WTC11 (cell line): Measurements from ENCODE around the gene CXXC4. TPM values are rescaled to one million over a fixed set of nuclear protein-coding genes. Genes with fewer than 3 reads are reported as not detected.
A peak's percentile ranks its signal among the peaks of the same experiment; 100 is the strongest.

Source experiments
- ATAC-seq: fragments of 200-7000 bp; cut with Tn5 transposase; 2 replicates; pipeline ENCODE4 v1.10.0; 2021; ENCODE audit warnings: mild to moderate bottlenecking, moderate library complexity
- CTCF ChIA-PET: fragments of 300-600 bp; sonication (Branson Sonifier 250); formaldehyde crosslinking; loops from one replicate; lab custom pipeline; 2021; ENCODE audit warnings: antibody characterized with exemption; lab: Charles Lee
- POLR2A ChIA-PET: fragments of 350-600 bp; sonication (Branson Sonifier 250); formaldehyde crosslinking; loops from one replicate; lab custom pipeline; 2021; ENCODE audit warnings: antibody characterized with exemption; lab: Charles Lee
- DNase-seq: peaks from one replicate; pipeline ENCODE4 v3.0.0; 2021; ENCODE audit warnings: low spot score
- H3K27ac Mint-ChIP-seq: 2 replicates; pipeline ENCODE4 v1.8.0; 2021; ENCODE audit warnings: mixed read lengths
- H3K27me3 Mint-ChIP-seq: 2 replicates; pipeline ENCODE4 v1.8.0; 2021; ENCODE audit warnings: low read depth, mild to moderate bottlenecking, moderate library complexity, mixed read lengths
- H3K36me3 Mint-ChIP-seq: 2 replicates; pipeline ENCODE4 v1.8.0; 2021; ENCODE audit warnings: mixed read lengths
- H3K4me1 Mint-ChIP-seq: 2 replicates; pipeline ENCODE4 v1.8.0; 2022; ENCODE audit warnings: mixed read lengths
- H3K4me3 Mint-ChIP-seq: 2 replicates; pipeline ENCODE4 v1.8.0; 2021; ENCODE audit warnings: mild to moderate bottlenecking, moderate library complexity, mixed read lengths
- H3K9me3 Mint-ChIP-seq: 2 replicates; pipeline ENCODE4 v1.8.0; 2021; ENCODE audit warnings: mixed read lengths
- ATF6 ChIP-seq: sonication (generic); formaldehyde crosslinking; IDR thresholded peaks from 2 replicates; pipeline ENCODE4 v1.8.1; 2023; ENCODE audit warnings: mild to moderate bottlenecking, missing genetic modification reagents
- E2F1 ChIP-seq: sonication (generic); formaldehyde crosslinking; IDR thresholded peaks from 2 replicates; pipeline ENCODE4 v1.8.0; 2022; ENCODE audit warnings: mild to moderate bottlenecking, missing genetic modification reagents
- E2F5 ChIP-seq: sonication (generic); formaldehyde crosslinking; IDR thresholded peaks from 2 replicates; pipeline ENCODE4 v1.8.1; 2022; ENCODE audit warnings: mild to moderate bottlenecking, moderate library complexity, missing genetic modification reagents
- ELF4 ChIP-seq: sonication (generic); formaldehyde crosslinking; IDR thresholded peaks from 2 replicates; pipeline ENCODE4 v1.8.1; 2022; ENCODE audit warnings: low read depth, mild to moderate bottlenecking, moderate library complexity, missing genetic modification reagents
- FOXK1 ChIP-seq: sonication (generic); formaldehyde crosslinking; IDR thresholded peaks from 2 replicates; pipeline ENCODE4 v1.8.0; 2022; ENCODE audit warnings: mild to moderate bottlenecking, moderate library complexity, missing genetic modification reagents
- GRHL2 ChIP-seq: fragments of 250-450 bp; sonication (Bioruptor Pico); IDR thresholded peaks from 2 replicates; pipeline ENCODE4 v1.8.0; 2022; ENCODE audit warnings: mild to moderate bottlenecking, moderate library complexity; ENCODE audit not compliant: insufficient replicate concordance, severe bottlenecking
- HMGA2 ChIP-seq: fragments of 250-450 bp; sonication (Bioruptor Pico); IDR thresholded peaks from 2 replicates; pipeline ENCODE4 v1.4.0; 2021; ENCODE audit warnings: mild to moderate bottlenecking, moderate library complexity
- JUN ChIP-seq: sonication (generic); formaldehyde crosslinking; IDR thresholded peaks from 2 replicates; pipeline ENCODE4 v1.8.0; 2023; ENCODE audit warnings: mild to moderate bottlenecking, missing genetic modification reagents
- MAX ChIP-seq: sonication (generic); formaldehyde crosslinking; IDR thresholded peaks from 2 replicates; pipeline ENCODE4 v1.8.0; 2022; ENCODE audit warnings: mild to moderate bottlenecking, missing genetic modification reagents
- MXD4 ChIP-seq: fragments of 250-450 bp; sonication (Bioruptor Pico); IDR thresholded peaks from 2 replicates; pipeline ENCODE4 v1.8.0; 2021; ENCODE audit warnings: mild to moderate bottlenecking, moderate library complexity, borderline replicate concordance
- NFE2L1 ChIP-seq: sonication (generic); formaldehyde crosslinking; IDR thresholded peaks from 2 replicates; pipeline ENCODE4 v1.8.1; 2023; ENCODE audit warnings: missing genetic modification reagents
- NFYB ChIP-seq: sonication (generic); formaldehyde crosslinking; conservative IDR thresholded peaks from 2 replicates; pipeline ENCODE4 v1.8.0; 2022; ENCODE audit warnings: low read depth, missing genetic modification reagents
- NR2C2 ChIP-seq: sonication (generic); formaldehyde crosslinking; IDR thresholded peaks from 2 replicates; pipeline ENCODE4 v1.8.0; 2022; ENCODE audit warnings: mild to moderate bottlenecking, missing genetic modification reagents
- OVOL2 ChIP-seq: fragments of 250-450 bp; sonication (Bioruptor Pico); IDR thresholded peaks from 2 replicates; pipeline ENCODE4 v1.9.0; 2021; ENCODE audit warnings: mild to moderate bottlenecking, borderline replicate concordance
- PRRX2 ChIP-seq: fragments of 250-450 bp; sonication (Bioruptor Pico); IDR thresholded peaks from 2 replicates; pipeline ENCODE4 v1.8.0; 2021; ENCODE audit warnings: mild to moderate bottlenecking
- SOX15 ChIP-seq: fragments of 250-450 bp; sonication (Bioruptor Pico); IDR thresholded peaks from 2 replicates; pipeline ENCODE4 v1.9.0; 2021; ENCODE audit warnings: mild to moderate bottlenecking
- ZNF263 ChIP-seq: sonication (generic); formaldehyde crosslinking; IDR thresholded peaks from 2 replicates; pipeline ENCODE4 v1.8.1; 2022; ENCODE audit warnings: low read depth, mild to moderate bottlenecking, moderate library complexity, missing genetic modification reagents
- total RNA-seq: library from RNA; stranded (reverse); gene quantifications from 3 replicates; pipeline ENCODE4 v1.2.3, GENCODE V29; 2021
- TF ChIP-seq, protein P1 (sequence below): sonication (generic); formaldehyde crosslinking; IDR thresholded peaks from 2 replicates; pipeline ENCODE4 v1.8.0; 2022; ENCODE audit warnings: mild to moderate bottlenecking, missing genetic modification reagents
- TF ChIP-seq, protein P2 (sequence below): sonication (generic); formaldehyde crosslinking; IDR thresholded peaks from 2 replicates; pipeline ENCODE4 v1.8.1; 2023; ENCODE audit warnings: mild to moderate bottlenecking, missing genetic modification reagents, borderline replicate concordance
- TF ChIP-seq, protein P3 (sequence below): fragments of 250-450 bp; sonication (Bioruptor Pico); conservative IDR thresholded peaks from 2 replicates; pipeline ENCODE4 v1.9.0; 2021; ENCODE audit warnings: mild to moderate bottlenecking
- TF ChIP-seq, protein P4 (sequence below): sonication (generic); formaldehyde crosslinking; IDR thresholded peaks from 2 replicates; pipeline ENCODE4 v1.8.1; 2023; ENCODE audit warnings: mild to moderate bottlenecking, missing genetic modification reagents, moderate library complexity

The CXXC4 gene
- total RNA-seq, 1 experiment from 2014 or later, result 2.4 TPM

DNA sequence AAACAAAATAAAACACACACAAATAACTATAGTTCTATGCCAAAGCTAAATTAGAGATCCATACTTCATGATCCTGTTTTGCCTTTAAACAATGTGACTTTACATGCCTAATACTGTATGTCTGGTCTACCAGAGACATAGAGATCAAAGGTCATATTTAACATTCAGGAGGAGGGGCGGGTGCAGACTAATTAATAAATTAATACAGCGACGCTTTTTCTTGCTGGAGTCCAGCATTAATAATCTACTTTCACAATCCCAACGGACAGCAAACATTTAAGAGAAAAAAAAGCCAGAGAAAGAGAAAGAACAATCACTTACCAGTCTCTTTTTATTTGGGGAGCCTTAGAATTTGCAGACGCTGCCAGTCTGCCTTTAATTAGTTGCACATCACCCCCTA, 509 bp downstream of the CXXC4 start (continued):
- TF ChIP-seq NFE2L1 (CRISPR knock-in tag) (no peak), NR2C2 (no peak)

- ChIA-PET POLR2A (no interaction called here), CTCF (no interaction called here)
- Mint-ChIP-seq H3K9me3 (no peaks in the 10 kb centered on the region), H3K4me3 (peak overlapping the region; percentile 95), H3K36me3 (no peaks in the 10 kb centered on the region), H3K27ac (no peak overlapping the region; the same call in 1 of the 2 replicates), H3K27me3 (peaks cover 65% of the 10 kb centered on the region), H3K4me1 (peaks cover 47% of the 10 kb centered on the region)
- TF ChIP-seq ATF6 (CRISPR knock-in tag), result no peak
- TF ChIP-seq PRRX2 (CRISPR knock-in tag), result no peak
- no peak for TF ChIP-seq HMGA2
- no peak for TF ChIP-seq MAX
- TF ChIP-seq ELF4 (CRISPR knock-in tag), result no peak
- no peak; the same call in 1 of the 2 replicates for TF ChIP-seq FOXK1 (CRISPR knock-in tag)
- TF ChIP-seq E2F5 (CRISPR knock-in tag), result no peak
- TF ChIP-seq, protein P1, sequence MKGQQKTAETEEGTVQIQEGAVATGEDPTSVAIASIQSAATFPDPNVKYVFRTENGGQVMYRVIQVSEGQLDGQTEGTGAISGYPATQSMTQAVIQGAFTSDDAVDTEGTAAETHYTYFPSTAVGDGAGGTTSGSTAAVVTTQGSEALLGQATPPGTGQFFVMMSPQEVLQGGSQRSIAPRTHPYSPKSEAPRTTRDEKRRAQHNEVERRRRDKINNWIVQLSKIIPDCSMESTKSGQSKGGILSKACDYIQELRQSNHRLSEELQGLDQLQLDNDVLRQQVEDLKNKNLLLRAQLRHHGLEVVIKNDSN (CRISPR knock-in tag), result no peak
- no peak for TF ChIP-seq JUN
- TF ChIP-seq ZNF263 (CRISPR knock-in tag), result no peak
- no peak for TF ChIP-seq GRHL2 (CRISPR knock-in tag)
- no peak for TF ChIP-seq SOX15 (CRISPR knock-in tag)
- no peak for TF ChIP-seq OVOL2 (CRISPR knock-in tag)
- TF ChIP-seq E2F1 (CRISPR knock-in tag), result no peak
- TF ChIP-seq, protein P2, sequence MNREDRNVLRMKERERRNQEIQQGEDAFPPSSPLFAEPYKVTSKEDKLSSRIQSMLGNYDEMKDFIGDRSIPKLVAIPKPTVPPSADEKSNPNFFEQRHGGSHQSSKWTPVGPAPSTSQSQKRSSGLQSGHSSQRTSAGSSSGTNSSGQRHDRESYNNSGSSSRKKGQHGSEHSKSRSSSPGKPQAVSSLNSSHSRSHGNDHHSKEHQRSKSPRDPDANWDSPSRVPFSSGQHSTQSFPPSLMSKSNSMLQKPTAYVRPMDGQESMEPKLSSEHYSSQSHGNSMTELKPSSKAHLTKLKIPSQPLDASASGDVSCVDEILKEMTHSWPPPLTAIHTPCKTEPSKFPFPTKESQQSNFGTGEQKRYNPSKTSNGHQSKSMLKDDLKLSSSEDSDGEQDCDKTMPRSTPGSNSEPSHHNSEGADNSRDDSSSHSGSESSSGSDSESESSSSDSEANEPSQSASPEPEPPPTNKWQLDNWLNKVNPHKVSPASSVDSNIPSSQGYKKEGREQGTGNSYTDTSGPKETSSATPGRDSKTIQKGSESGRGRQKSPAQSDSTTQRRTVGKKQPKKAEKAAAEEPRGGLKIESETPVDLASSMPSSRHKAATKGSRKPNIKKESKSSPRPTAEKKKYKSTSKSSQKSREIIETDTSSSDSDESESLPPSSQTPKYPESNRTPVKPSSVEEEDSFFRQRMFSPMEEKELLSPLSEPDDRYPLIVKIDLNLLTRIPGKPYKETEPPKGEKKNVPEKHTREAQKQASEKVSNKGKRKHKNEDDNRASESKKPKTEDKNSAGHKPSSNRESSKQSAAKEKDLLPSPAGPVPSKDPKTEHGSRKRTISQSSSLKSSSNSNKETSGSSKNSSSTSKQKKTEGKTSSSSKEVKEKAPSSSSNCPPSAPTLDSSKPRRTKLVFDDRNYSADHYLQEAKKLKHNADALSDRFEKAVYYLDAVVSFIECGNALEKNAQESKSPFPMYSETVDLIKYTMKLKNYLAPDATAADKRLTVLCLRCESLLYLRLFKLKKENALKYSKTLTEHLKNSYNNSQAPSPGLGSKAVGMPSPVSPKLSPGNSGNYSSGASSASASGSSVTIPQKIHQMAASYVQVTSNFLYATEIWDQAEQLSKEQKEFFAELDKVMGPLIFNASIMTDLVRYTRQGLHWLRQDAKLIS (CRISPR knock-in tag), result no peak
- TF ChIP-seq NFYB (CRISPR knock-in tag), result no peak
- no peak for TF ChIP-seq MXD4 (CRISPR knock-in tag)
- TF ChIP-seq, protein P3, sequence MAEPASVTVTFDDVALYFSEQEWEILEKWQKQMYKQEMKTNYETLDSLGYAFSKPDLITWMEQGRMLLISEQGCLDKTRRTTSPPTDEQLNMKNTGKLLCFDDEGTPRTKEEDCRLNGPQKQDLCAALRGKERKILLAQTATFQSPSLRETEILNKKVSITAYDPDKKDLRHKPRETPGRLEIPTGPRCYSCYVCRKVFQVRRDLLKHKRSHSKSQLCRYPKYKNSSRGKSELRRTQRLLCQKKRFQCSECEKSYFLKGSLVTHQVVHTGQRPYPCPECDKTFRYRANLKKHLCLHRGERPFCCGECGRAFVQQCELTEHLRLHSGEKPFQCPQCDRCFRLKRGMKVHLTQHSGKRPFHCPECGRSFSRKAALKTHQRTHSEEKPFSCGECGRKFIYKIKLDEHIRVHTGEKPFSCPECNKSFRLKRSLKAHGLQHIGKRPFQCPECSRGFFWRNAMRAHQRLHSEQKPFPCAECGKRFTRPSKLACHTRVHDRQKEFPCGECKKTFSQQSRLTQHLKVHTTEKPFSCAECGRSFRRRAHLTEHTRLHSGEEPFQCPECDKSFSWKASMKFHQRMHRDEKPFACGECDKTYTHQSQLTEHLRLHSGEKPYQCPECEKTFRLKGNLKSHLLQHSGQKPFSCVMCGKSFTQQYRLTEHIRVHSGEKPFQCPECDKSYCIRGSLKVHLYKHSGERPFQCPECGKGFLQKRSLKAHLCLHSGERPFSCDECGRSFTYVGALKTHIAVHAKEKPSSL (CRISPR knock-in tag), result no peak
- TF ChIP-seq, protein P4, sequence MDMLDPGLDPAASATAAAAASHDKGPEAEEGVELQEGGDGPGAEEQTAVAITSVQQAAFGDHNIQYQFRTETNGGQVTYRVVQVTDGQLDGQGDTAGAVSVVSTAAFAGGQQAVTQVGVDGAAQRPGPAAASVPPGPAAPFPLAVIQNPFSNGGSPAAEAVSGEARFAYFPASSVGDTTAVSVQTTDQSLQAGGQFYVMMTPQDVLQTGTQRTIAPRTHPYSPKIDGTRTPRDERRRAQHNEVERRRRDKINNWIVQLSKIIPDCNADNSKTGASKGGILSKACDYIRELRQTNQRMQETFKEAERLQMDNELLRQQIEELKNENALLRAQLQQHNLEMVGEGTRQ (CRISPR knock-in tag), result no peak
- ATAC-seq, result no peak
- DNase-seq, result no peak
Observed at GRCh38 chr4:104493081-104493831, 1.4 kb downstream of the CXXC4 start.
